C4-2B (cell line): ENCODE measurements around the gene GABRG3.

Source experiments
- H3K27ac ChIP-seq: fragments of 450-650 bp; 2 replicates; pipeline ENCODE4 v1.5.1; 2017
- ZFX ChIP-seq: fragments of 450-650 bp; IDR thresholded peaks from 2 replicates; pipeline ENCODE4 v1.6.1; 2017
- TF ChIP-seq, protein P1 (sequence below): fragments of 450-650 bp; conservative IDR thresholded peaks from 2 replicates; pipeline ENCODE4 v1.5.1; 2017; ENCODE audit warnings: mild to moderate bottlenecking

Gene GABRG3

DNA sequence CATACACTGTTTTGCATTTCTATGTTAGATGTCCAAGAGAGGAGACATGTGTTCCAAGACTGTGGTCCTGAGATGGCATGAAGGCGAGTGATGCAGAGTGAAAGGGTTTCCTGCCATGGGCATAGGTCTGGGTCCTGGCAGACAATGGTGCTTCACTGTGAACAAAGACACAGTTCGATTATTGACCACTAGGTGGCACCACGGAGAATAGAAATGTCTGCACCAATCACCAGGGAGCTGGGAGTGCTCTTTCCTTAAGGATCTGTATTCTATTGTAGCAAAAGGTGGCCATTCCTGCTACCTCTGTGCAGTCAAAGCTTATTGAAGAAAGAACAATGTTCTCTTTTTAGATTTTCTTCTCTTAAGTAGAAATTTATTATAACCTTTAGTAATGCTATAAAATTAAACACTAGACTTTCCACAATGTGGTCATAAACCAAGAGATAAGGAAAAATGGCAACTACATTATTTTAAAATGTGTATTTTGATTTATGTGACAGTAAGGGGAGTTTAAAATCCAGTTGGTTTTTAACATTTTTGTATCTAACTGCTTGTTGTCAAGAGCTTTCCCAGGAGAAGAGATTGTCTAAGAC lies 88.7 kb downstream of the GABRG3 start:
- TF ChIP-seq, protein P1, sequence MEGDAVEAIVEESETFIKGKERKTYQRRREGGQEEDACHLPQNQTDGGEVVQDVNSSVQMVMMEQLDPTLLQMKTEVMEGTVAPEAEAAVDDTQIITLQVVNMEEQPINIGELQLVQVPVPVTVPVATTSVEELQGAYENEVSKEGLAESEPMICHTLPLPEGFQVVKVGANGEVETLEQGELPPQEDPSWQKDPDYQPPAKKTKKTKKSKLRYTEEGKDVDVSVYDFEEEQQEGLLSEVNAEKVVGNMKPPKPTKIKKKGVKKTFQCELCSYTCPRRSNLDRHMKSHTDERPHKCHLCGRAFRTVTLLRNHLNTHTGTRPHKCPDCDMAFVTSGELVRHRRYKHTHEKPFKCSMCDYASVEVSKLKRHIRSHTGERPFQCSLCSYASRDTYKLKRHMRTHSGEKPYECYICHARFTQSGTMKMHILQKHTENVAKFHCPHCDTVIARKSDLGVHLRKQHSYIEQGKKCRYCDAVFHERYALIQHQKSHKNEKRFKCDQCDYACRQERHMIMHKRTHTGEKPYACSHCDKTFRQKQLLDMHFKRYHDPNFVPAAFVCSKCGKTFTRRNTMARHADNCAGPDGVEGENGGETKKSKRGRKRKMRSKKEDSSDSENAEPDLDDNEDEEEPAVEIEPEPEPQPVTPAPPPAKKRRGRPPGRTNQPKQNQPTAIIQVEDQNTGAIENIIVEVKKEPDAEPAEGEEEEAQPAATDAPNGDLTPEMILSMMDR, result peak; percentile 88
- TF ChIP-seq ZFX, result no peak
- no peak overlapping the region for H3K27ac ChIP-seq

DNA sequence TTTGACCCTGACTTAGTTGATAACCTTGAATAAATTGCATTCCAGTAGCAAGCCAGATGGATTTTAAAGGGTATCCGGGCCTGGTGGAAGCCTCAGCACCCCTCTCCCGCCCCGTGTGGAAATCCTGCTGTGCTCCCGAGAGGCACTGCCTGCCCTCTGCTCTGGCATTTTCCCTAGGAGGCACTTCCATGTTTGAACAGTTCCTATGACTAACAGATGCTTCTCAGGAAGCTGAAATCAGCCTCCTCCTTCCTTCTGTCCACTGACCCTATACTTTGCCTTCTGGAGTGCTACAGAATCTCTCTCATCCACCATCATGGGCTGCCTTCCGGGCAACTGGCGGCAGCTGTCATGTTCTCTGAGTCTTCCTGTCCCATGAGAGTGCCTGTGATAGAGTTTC lies 90.8 kb downstream of the GABRG3 start:
- no peak for TF ChIP-seq ZFX
- TF ChIP-seq, protein P1, result no peak
- no peak overlapping the region for H3K27ac ChIP-seq

DNA sequence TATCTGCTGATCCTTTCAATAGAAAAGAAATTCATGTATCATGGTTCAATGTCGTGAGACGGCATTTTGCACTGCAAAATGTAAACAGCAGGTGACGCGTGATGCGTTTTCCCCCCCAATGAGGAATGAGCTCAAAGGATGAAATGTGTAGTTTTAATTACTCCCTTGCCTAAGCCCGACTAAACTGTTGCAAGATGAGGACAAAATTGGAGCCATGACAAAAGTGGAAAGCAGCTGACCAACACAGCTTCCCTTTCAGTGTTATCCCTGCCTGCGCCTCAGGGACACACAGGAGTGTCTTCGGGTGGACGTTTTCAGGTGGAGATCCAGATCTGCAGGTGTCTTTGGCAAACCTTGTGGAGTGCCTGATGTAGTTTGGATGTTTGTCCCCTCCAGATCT lies 92.0 kb downstream of the GABRG3 start:
- H3K27ac ChIP-seq, result no peak overlapping the region
- no peak for TF ChIP-seq ZFX
- TF ChIP-seq, protein P1, result no peak

DNA sequence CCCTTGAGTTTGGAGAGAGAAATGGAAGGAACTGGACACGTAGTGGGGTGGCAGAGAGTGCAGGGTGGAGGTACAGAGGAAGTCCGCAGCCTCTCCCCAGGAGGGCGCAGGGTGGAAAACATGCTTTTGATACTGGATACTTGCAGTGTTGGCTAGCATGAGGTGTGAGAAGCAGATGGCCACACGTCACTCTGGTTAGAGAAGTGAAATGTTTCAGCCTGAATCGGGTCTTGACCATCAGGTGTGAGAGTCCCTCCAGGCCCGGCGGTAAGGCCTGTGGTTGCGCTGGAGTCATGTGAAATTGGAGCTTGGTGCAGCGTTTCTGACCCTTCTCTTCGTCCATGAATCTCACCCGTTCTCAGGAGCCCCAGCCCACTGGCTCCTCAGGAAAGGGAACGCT lies 93.1 kb downstream of the GABRG3 start:
- no peak overlapping the region for H3K27ac ChIP-seq
- TF ChIP-seq, protein P1, result no peak
- TF ChIP-seq ZFX, result no peak

DNA sequence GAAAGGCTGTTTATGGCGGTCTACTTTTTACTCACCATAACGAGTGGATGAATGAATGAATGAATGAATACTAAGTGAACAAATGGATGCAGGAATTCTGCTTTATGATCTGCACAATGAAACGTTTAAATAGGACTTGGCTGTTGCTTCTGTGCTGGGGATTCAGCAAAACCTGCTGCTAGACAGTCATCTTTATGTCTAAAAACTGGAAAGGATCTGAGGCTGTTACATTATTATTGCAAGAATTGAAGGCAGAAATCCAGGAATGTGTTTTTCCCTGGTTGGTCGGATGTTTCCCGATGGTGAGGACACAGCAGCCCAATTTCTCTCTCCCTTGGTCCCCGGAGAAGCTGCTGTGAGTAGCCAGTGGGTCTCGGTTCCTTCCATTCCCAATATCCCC lies 94.2 kb downstream of the GABRG3 start:
- no peak overlapping the region for H3K27ac ChIP-seq
- TF ChIP-seq, protein P1, result no peak
- TF ChIP-seq ZFX, result no peak

DNA sequence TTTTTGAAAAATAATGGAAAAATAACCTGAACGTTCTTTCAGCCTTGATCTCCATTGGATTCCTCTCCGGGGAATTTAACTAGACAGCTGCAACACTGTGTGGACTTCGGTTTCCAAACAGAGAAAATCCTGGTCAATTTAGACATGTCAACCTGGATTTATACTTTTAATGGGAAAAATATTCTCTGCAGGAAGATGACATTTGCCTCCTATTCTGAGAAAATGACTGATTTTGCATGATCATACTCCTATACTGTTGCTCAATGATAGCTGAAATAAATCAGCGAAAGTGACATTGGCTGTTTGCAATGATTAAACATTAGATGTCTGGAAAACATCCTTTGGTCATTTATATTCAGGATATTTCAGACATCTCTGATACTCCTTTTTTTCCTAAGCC lies 94.8 kb downstream of the GABRG3 start:
- H3K27ac ChIP-seq, result no peak overlapping the region
- TF ChIP-seq ZFX, result no peak
- TF ChIP-seq, protein P1, result no peak

DNA sequence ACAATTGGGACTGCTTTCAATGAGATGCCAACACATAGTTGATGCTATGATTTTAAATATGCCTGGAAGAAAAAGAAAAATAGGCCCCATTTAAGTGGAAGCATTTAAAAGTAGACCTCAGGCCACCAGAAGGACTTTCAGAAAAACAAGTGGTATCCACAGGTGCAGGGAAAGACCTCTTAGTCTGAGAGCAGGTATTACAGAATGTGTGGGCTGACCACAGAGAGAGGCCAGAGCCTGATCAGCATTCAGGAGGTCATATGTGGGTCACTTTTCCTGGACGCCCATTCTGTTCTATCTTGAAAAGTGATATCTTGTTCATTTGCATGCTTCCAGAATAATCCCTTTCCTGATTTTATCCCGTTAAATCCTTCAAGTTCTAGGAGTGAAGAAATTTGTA lies 95.5 kb downstream of the GABRG3 start:
- no peak for TF ChIP-seq ZFX
- TF ChIP-seq, protein P1, result no peak

More for the DNA sequence above, 95.5 kb downstream of the GABRG3 start:
- no peak overlapping the region for H3K27ac ChIP-seq
